Common myeloid progenitor, CD34-positive (primary cell): ENCODE data around the gene CEP131.
"Not testable (repeated sequence)": the region's sequence is repeated elsewhere in the genome, so short reads cannot be mapped to it uniquely, and the experiment has no call there.

Experiments used
- CTCF ChIA-PET: fragments of 350-600 bp; sonication (Branson Sonifier 250); formaldehyde crosslinking; loops from one replicate; lab custom pipeline; 2021; ENCODE audit warnings: antibody characterized with exemption; lab: Charles Lee
- POLR2A ChIA-PET: fragments of 350-600 bp; sonication (Branson Sonifier 250); formaldehyde crosslinking; loops from one replicate; lab custom pipeline; 2021; ENCODE audit warnings: antibody characterized with exemption; lab: Charles Lee
- DNase-seq, 3 donors: peaks; one replicate each; pipeline versions ENCODE4 v3.0.0 to v3.0.0-alpha.2; 2013
- H3K27ac ChIP-seq, 2 experiments: 1 replicate in 1 of 2; 2 replicates in 1 of 2; pipeline ENCODE4 v1.7.0; 2013; ENCODE audit warnings: inconsistent platforms in 2 of 2, low read length in 2 of 2, mild to moderate bottlenecking in 2 of 2, low read depth in 1 of 2, moderate library complexity in 1 of 2; ENCODE audit not compliant: severe bottlenecking in 2 of 2, insufficient read depth in 1 of 2, poor library complexity in 1 of 2
- H3K27me3 ChIP-seq, 5 experiments: replicated peaks in 2 of 5; 1 replicate in 3 of 5; 2 replicates in 2 of 5; pipeline versions ENCODE4 v1.6.1 to v1.7.0; 2013; ENCODE audit warnings: low read length in 4 of 5, mild to moderate bottlenecking in 2 of 5, moderate library complexity in 2 of 5, inconsistent platforms in 1 of 5; ENCODE audit not compliant: insufficient read depth in 5 of 5, control insufficient read depth in 4 of 5
- H3K36me3 ChIP-seq, 4 experiments: 1 replicate in 2 of 4; 2 replicates in 2 of 4; pipeline versions ENCODE4 v1.6.1 to v1.7.0; 2013; ENCODE audit warnings: low read length in 3 of 4, control low read depth in 1 of 4, mild to moderate bottlenecking in 1 of 4; ENCODE audit not compliant: control insufficient read depth in 4 of 4, insufficient read depth in 4 of 4
- H3K4me1 ChIP-seq, 4 experiments: 1 replicate in 3 of 4; 2 replicates in 1 of 4; pipeline versions ENCODE4 v1.6.1 to v1.7.1; 2013; ENCODE audit warnings: low read length in 3 of 4, mild to moderate bottlenecking in 3 of 4, control low read depth in 1 of 4, inconsistent platforms in 1 of 4, moderate library complexity in 1 of 4; ENCODE audit not compliant: control insufficient read depth in 4 of 4, insufficient read depth in 4 of 4; ENCODE audit errors: control extremely low read depth in 1 of 4
- H3K4me3 ChIP-seq, 7 experiments: 1 replicate in 4 of 7; 2 replicates in 3 of 7; pipeline versions ENCODE4 v1.5.1 to v1.7.0; 2013; ENCODE audit warnings: mild to moderate bottlenecking in 7 of 7, low read length in 6 of 7, moderate library complexity in 6 of 7, inconsistent platforms in 2 of 7, low read depth in 2 of 7, control low read depth in 1 of 7; ENCODE audit not compliant: insufficient read depth in 4 of 7, control insufficient read depth in 1 of 7; ENCODE audit errors: extremely low read depth in 1 of 7
- H3K9me3 ChIP-seq, 5 experiments: 1 replicate in 4 of 5; 2 replicates in 1 of 5; pipeline versions ENCODE4 v1.6.1 to v1.7.1; 2013; ENCODE audit warnings: low read length in 4 of 5, mild to moderate bottlenecking in 2 of 5, inconsistent platforms in 1 of 5, low read depth in 1 of 5, moderate library complexity in 1 of 5; ENCODE audit not compliant: control insufficient read depth in 4 of 5, insufficient read depth in 2 of 5; ENCODE audit errors: control extremely low read depth in 1 of 5
- WGBS: methylation state at CpG from one replicate; pipeline ENCODE4 v1.1.5; 2013; ENCODE audit not compliant: insufficient coverage; 5-methylcytosine and 5-hydroxymethylcytosine counted together

Gene CEP131

GRCh38 chr17:81148571-81148970, 74.2 kb downstream of the CEP131 start:
- H3K4me3 ChIP-seq = no peak overlapping the region
- no peaks in the 10 kb centered on the region for H3K9me3 ChIP-seq
- ChIA-PET CTCF (interaction anchor here (2.4 kb wide), 1 partner anchor 52 kb away, joined by 11 read pairs; no protein-coding TSS in a partner anchor), POLR2A (no interaction called here)
- H3K27me3 ChIP-seq = no peaks in the 10 kb centered on the region
- WGBS = 100% methylated on average over 10 of the region's 15 CpGs
- DNase-seq = no peak
- H3K4me1 ChIP-seq = peaks cover 0 to 19% (median 17%) of the 10 kb centered on the region in 4 experiments
- no peaks in the 10 kb centered on the region for H3K36me3 ChIP-seq
- H3K27ac ChIP-seq = no peak overlapping the region

DNA sequence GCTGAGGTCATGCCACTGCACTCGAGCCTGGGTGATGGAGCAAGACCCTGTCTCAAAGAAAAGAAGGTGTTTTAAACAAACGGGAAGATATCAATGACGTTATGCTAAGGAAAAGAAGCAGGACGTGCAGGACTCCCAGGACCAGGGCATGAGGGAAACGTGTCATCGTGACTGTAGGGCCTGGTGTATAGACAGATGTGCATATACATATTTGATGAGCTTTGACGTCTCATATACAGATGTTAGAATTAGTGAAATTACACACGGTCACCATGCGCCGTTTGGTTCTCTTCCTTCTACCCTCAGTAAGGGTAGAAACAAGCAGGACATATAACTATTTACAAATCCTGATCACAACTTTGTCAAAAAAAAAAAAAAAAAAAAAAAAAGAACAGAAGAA, 75.1 kb downstream of the CEP131 start:
- WGBS = 93% methylated on average over 5 of the region's 10 CpGs
- POLR2A ChIA-PET = no interaction called here

GRCh38 chr17:81146208-81146607, 76.6 kb downstream of the CEP131 start:
- CTCF ChIA-PET = interaction anchor here (1.1 kb wide), 1 partner anchor 58 kb away, joined by 4 read pairs; no protein-coding TSS in a partner anchor
- H3K27ac ChIP-seq = not testable (repeated sequence)

More for the DNA sequence above, 75.1 kb downstream of the CEP131 start:
- H3K36me3 ChIP-seq = no peaks in the 10 kb centered on the region
- H3K4me1 ChIP-seq = peaks cover 0 to 19% (median 17%) of the 10 kb centered on the region in 4 experiments
- H3K27me3 ChIP-seq = no peaks in the 10 kb centered on the region
- no peak for DNase-seq
- CTCF ChIA-PET = interaction anchor here (1.6 kb wide), 1 partner anchor 31 kb away, joined by 3 read pairs; no protein-coding TSS in a partner anchor
- H3K27ac ChIP-seq = no peak overlapping the region
- no peaks in the 10 kb centered on the region for H3K9me3 ChIP-seq
- no peak overlapping the region for H3K4me3 ChIP-seq

GRCh38 chr17:81144423-81144781, 78.4 kb downstream of the CEP131 start:
- Histone ChIP-seq H3K36me3 (no peaks in the 10 kb centered on the region), H3K9me3 (no peaks in the 10 kb centered on the region), H3K27ac (no peak overlapping the region), H3K27me3 (no peaks in the 10 kb centered on the region), H3K4me3 (no peak overlapping the region), H3K4me1 (peaks cover 0 to 7% (median 2%) of the 10 kb centered on the region in 4 experiments)
- no peak for DNase-seq
- POLR2A ChIA-PET = no interaction called here
- CTCF ChIA-PET = interaction anchor here (0.7 to 6.9 kb wide), 10 partner anchors 10 to 109 kb away, joined by 3 to 60 read pairs (median 4); no protein-coding TSS in a partner anchor
- 83% methylated on average over 8 of the region's 14 CpGs for WGBS

More at GRCh38 chr17:81146208-81146607, 76.6 kb downstream of the CEP131 start:
- H3K27me3 ChIP-seq, H3K36me3 ChIP-seq, POLR2A ChIA-PET, H3K4me3 ChIP-seq, H3K9me3 ChIP-seq, DNase-seq: not testable (repeated sequence)
- H3K4me1 ChIP-seq = peaks cover 0 to 19% (median 15%) of the 10 kb centered on the region in 4 experiments
- 95% methylated on average over 3 of the region's 10 CpGs for WGBS

DNA sequence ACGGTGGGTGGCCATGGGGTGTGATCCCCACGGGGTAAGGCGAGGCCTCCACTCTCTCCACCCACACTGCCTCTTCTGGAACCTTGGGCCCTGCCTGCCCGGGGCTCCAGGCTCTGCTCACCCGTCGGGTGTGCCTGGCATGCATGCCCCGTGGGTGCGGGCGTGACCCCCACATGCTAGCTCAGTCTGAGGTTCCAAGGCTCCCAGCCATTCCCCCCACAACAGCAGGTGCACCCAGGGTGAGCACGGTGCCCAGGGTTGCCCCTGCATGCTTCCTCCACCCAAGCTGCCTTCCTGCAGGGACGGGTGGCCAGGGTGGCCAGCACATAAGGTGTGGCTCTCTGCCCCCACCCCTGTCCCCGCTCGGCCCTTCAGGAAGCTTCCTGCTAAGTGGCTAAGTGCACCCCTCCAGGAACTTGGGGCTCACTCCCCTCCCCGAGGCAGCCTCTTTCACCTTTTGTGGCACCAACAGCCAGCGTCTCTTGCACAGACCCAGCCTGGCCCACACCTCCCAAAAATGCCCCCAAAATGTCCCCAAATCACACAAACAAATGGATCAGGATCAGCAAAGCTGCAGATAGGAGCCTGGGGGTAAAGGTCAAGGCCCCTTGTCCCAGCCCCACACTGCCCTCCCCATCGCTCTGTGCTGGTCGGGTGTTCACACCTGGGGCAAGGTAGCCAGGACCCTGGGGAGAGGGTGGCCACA, 78.9 kb downstream of the CEP131 start:
- POLR2A ChIA-PET = no interaction called here
- H3K27me3 ChIP-seq = no peaks in the 10 kb centered on the region
- H3K9me3 ChIP-seq = no peaks in the 10 kb centered on the region
- peaks cover 0 to 3% (median 1%) of the 10 kb centered on the region in 4 experiments for H3K4me1 ChIP-seq
- DNase-seq = no peak
- no peaks in the 10 kb centered on the region for H3K36me3 ChIP-seq
- H3K4me3 ChIP-seq = no peak overlapping the region
- H3K27ac ChIP-seq = no peak overlapping the region
- CTCF ChIA-PET = interaction anchor here (0.8 to 6.9 kb wide), 16 partner anchors 10 to 110 kb away, joined by 3 to 60 read pairs (median 6); no protein-coding TSS in a partner anchor
- 95% methylated on average over 13 of the region's 17 CpGs for WGBS

DNA sequence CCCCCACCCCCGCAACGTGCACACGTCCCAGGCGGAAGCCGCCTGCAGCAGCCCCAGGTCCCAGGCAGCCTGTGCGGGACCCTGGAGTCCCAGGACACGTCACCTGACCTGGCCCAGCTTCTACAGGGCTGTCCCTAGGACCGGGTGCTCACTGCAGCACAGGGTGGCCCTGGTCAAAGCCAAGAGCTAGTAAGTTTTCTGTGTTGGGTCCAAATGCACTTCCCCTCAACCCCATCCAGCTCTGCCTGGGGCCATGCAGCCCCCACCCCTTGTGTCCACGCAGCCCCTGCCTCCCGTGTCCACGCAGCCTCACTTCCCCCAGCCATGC, 79.6 kb downstream of the CEP131 start:
- H3K27me3 ChIP-seq = no peaks in the 10 kb centered on the region
- no peak for DNase-seq
- H3K9me3 ChIP-seq = no peaks in the 10 kb centered on the region
- ChIA-PET CTCF (interaction anchor here (0.6 to 6.9 kb wide), 20 partner anchors 10 to 104 kb away, joined by 3 to 60 read pairs (median 8); no protein-coding TSS in a partner anchor), POLR2A (interaction anchor here (0.9 kb wide), 1 partner anchor 96 kb away, joined by 4 read pairs; the partner anchor contains the start of genes NDUFAF8 and TEPSIN)
- H3K4me3 ChIP-seq = no peak overlapping the region
- H3K4me1 ChIP-seq = peaks cover 0 to 3% (median 1%) of the 10 kb centered on the region in 4 experiments
- no peaks in the 10 kb centered on the region for H3K36me3 ChIP-seq
- whole genome bisulfite sequencing = 83% methylated on average over 8 of the region's 11 CpGs
- no peak overlapping the region for H3K27ac ChIP-seq
